HepG2 (cell line): ENCODE measurements around the gene WTAP. TPM values are rescaled to one million over a fixed set of nuclear protein-coding genes. Genes with fewer than 3 reads are reported as not detected.

ENCODE experiments used
- ATAC-seq: fragments of 200-7000 bp; cut with Tn5 transposase; 3 replicates; pipeline ENCODE4 v1.9.1; 2020; ENCODE audit warnings: mild to moderate bottlenecking, moderate library complexity
- BruUV-seq: library from RNA; stranded (reverse); fragments of 400-500 nt; replicated peaks from 2 replicates; lab custom pipeline; 2021; lab: Mats Ljungman, UMichigan
- CTCF ChIA-PET: fragments of 300-600 bp; formaldehyde crosslinking; extraction: SDS; loops from one replicate; lab custom pipeline; 2021; ENCODE audit warnings: low total read pairs, inconsistent platforms, low intra/inter-chr PET ratio; lab: Yijun Ruan, JAX
- POLR2A ChIA-PET: fragments of 350-600 bp; sonication (Branson Sonifier 250); formaldehyde crosslinking; loops from one replicate; lab custom pipeline; 2020; ENCODE audit warnings: antibody characterized with exemption, inconsistent platforms; lab: Yijun Ruan, JAX
- DNase-seq: peaks from one replicate; pipeline ENCODE4 v3.0.0-alpha.2; 2015; ENCODE audit warnings: low spot score
- FAIRE-seq: peaks from 3 replicates; lab custom pipeline; 2011; peaks lifted over from hg19 to GRCh38; lab: Jason Lieb, UNC
- H2AFZ ChIP-seq: one replicate; pipeline ENCODE4 v1.6.1; 2011; ENCODE audit warnings: low read length, inconsistent platforms
- H3K27ac ChIP-seq: fragments of 300-600 bp; 3 replicates; pipeline ENCODE4 v1.8.0; 2011; ENCODE audit warnings: mixed run types, mild to moderate bottlenecking, mixed read lengths, low read length, inconsistent platforms; ENCODE audit not compliant: insufficient read depth; ENCODE audit errors: extremely low read length
- H3K27me3 ChIP-seq, 2 experiments: fragments of 200-600 bp in 1 of 2; 2 replicates in 1 of 2; 3 replicates in 1 of 2; pipeline versions ENCODE4 v1.6.0 to v1.8.0; 2011; ENCODE audit warnings: low read length in 2 of 2, mild to moderate bottlenecking in 2 of 2, moderate library complexity in 2 of 2, inconsistent platforms in 1 of 2; ENCODE audit not compliant: insufficient read depth in 2 of 2, control insufficient read depth in 1 of 2
- H3K36me3 ChIP-seq, 2 experiments: fragments of 200-600 bp in 1 of 2; replicated peaks in 1 of 2; 2 replicates in 1 of 2; 3 replicates in 1 of 2; pipeline versions ENCODE4 v1.5.1 to v1.8.0; 2011; ENCODE audit warnings: low read length in 2 of 2, inconsistent platforms in 1 of 2; ENCODE audit not compliant: insufficient read depth in 2 of 2, control insufficient read depth in 1 of 2
- H3K4me1 ChIP-seq: 2 replicates; pipeline ENCODE4 v1.5.1; 2012; ENCODE audit warnings: low read length, inconsistent platforms; ENCODE audit not compliant: insufficient read depth
- H3K4me2 ChIP-seq: 2 replicates; pipeline ENCODE4 v1.6.0; 2011; ENCODE audit warnings: low read depth, low read length, inconsistent platforms
- H3K4me3 ChIP-seq, 3 experiments: fragments of 200-600 bp in 1 of 3; sonication (generic), shearing (Covaris generic) in 1 of 3; replicated peaks in 1 of 3; 2 replicates each; pipeline ENCODE4 v1.5.1; 2011 to 2016; ENCODE audit warnings: low read length in 3 of 3, inconsistent platforms in 2 of 3, low read depth in 2 of 3, mild to moderate bottlenecking in 2 of 3, control low read depth in 1 of 3, mixed read lengths in 1 of 3; ENCODE audit not compliant: insufficient read depth in 1 of 3
- H3K79me2 ChIP-seq: one replicate; pipeline ENCODE4 v1.6.1; 2011; ENCODE audit warnings: low read length, inconsistent platforms; ENCODE audit not compliant: insufficient read depth
- H3K9ac ChIP-seq: 2 replicates; pipeline ENCODE4 v1.6.0; 2011; ENCODE audit warnings: mild to moderate bottlenecking, low read depth, low read length, inconsistent platforms; ENCODE audit not compliant: insufficient read depth
- H3K9me3 ChIP-seq: 2 replicates; pipeline ENCODE4 v1.5.1; 2012; ENCODE audit warnings: mild to moderate bottlenecking, low read length
- H4K20me1 ChIP-seq: 2 replicates; pipeline ENCODE4 v1.6.0; 2011; ENCODE audit warnings: inconsistent platforms, mild to moderate bottlenecking, low read length, moderate library complexity; ENCODE audit not compliant: insufficient read depth
- ARNTL ChIP-seq: sonication (generic); formaldehyde crosslinking; IDR thresholded peaks from 2 replicates; pipeline ENCODE4 v1.4.0; 2020; ENCODE audit warnings: mild to moderate bottlenecking, missing genetic modification reagents
- ATF4 ChIP-seq, 2 experiments: fragments of 450-650 bp in 1 of 2; sonication (generic) in 1 of 2; formaldehyde crosslinking; IDR thresholded peaks; 2 replicates each; pipeline versions ENCODE4 v1.5.0 to v1.8.0; 2020 to 2022; ENCODE audit warnings: mild to moderate bottlenecking in 1 of 2, missing genetic modification reagents in 1 of 2
- CAMTA2 ChIP-seq: sonication (generic); formaldehyde crosslinking; IDR thresholded peaks from 2 replicates; pipeline ENCODE4 v1.4.0; 2020; ENCODE audit warnings: mild to moderate bottlenecking, missing genetic modification reagents, borderline replicate concordance
- CHD2 ChIP-seq: IDR thresholded peaks from 2 replicates; pipeline ENCODE4 v1.6.1; 2011; ENCODE audit warnings: low read depth, low read length, improper control_type of control experiment
- DPF2 ChIP-seq: sonication (generic); formaldehyde crosslinking; IDR thresholded peaks from 2 replicates; pipeline ENCODE4 v1.4.0; 2020; ENCODE audit warnings: mild to moderate bottlenecking, low read depth, missing genetic modification reagents, borderline replicate concordance
- GABPA ChIP-seq, 2 experiments: IDR thresholded peaks; 2 replicates each; pipeline ENCODE4 v1.6.1; 2011 to 2016; ENCODE audit warnings: low read depth in 2 of 2, low read length in 1 of 2, missing biosample characterization in 1 of 2, missing genetic modification characterization in 1 of 2
- GATAD2A ChIP-seq: IDR thresholded peaks from 2 replicates; pipeline ENCODE4 v1.6.1; 2016
- HDAC2 ChIP-seq: sonication (generic); formaldehyde crosslinking; IDR thresholded peaks from 2 replicates; pipeline ENCODE4 v1.4.0; 2020; ENCODE audit warnings: missing genetic modification reagents
- HDAC6 ChIP-seq: fragments of 200-600 bp; sonication (generic); IDR thresholded peaks from 2 replicates; pipeline ENCODE4 v1.7.0; 2017; ENCODE audit warnings: mild to moderate bottlenecking, antibody characterized with exemption, low read length, low read depth
- LCORL ChIP-seq, 2 experiments: fragments of 450-650 bp in 1 of 2; sonication (generic) in 1 of 2; formaldehyde crosslinking in 1 of 2; IDR thresholded peaks; 2 replicates each; pipeline versions ENCODE4 v1.5.0 to v1.6.1; 2017 to 2020; ENCODE audit warnings: antibody characterized with exemption in 1 of 2, missing genetic modification reagents in 1 of 2
- POLR2AphosphoS5 ChIP-seq: IDR thresholded peaks from 2 replicates; pipeline ENCODE4 v1.6.1; 2012; ENCODE audit warnings: low read depth, low read length
- SALL1 ChIP-seq: sonication (generic); formaldehyde crosslinking; IDR thresholded peaks from 2 replicates; pipeline ENCODE4 v1.8.0; 2022; ENCODE audit warnings: mild to moderate bottlenecking, missing genetic modification reagents
- SOX6 ChIP-seq, 2 experiments: fragments of 450-650 bp in 1 of 2; sonication (generic) in 1 of 2; formaldehyde crosslinking in 1 of 2; IDR thresholded peaks; 2 replicates each; pipeline versions ENCODE4 v1.4.0 to v1.6.1; 2017 to 2020; ENCODE audit warnings: antibody characterized with exemption in 1 of 2, mild to moderate bottlenecking in 1 of 2, missing genetic modification reagents in 1 of 2
- ZFP1 ChIP-seq: IDR thresholded peaks from 2 replicates; pipeline ENCODE4 v1.6.1; 2016
- ZMYM4 ChIP-seq: sonication (generic); formaldehyde crosslinking; IDR thresholded peaks from 2 replicates; pipeline ENCODE4 v1.8.1; 2023; ENCODE audit warnings: mild to moderate bottlenecking, missing genetic modification reagents
- ZNF670 ChIP-seq: sonication (generic); formaldehyde crosslinking; IDR thresholded peaks from 2 replicates; pipeline ENCODE4 v1.8.0; 2022; ENCODE audit warnings: mild to moderate bottlenecking, missing genetic modification reagents, borderline replicate concordance
- WGBS: methylation state at CpG from one replicate; pipeline ENCODE4 v1.1.6; 2017; ENCODE audit warnings: low lambda C conversion rate; 5-methylcytosine and 5-hydroxymethylcytosine counted together
- in situ Hi-C: cut with HindIII; loops from 2 replicates; pipeline ENCODE4 v1.10.0; 2017; ENCODE audit warnings: low pct_unique_long_range_greater_than_20kb; ENCODE audit not compliant: extremely low pct_ligation_motif_present
- intact Hi-C: fragments of 100-400 bp; cut with micrococcal nuclease; formaldehyde crosslinking; loops from one replicate; pipeline ENCODE4 v1.10.0; 2022; ENCODE audit not compliant: unreplicated experiment
- polyA plus RNA-seq, 8 experiments: library from polyadenylated mRNA; depleted of rRNA in 3 of 8; stranded (reverse) in 7 of 8; unstranded in 1 of 8; fragments of >200 nt; fragmentation: Illumina TruSeq in 4 of 8; extraction: Trizol in 4 of 8; gene quantifications; 2 replicates each; pipeline versions ENCODE4 v1.2.1 to v1.2.3, GENCODE V29; 2011 to 2016; ENCODE audit warnings: low read depth in 4 of 8, missing spikeins in 1 of 8, mixed read lengths in 1 of 8; ENCODE audit not compliant: insufficient read depth in 1 of 8
- total RNA-seq, 5 experiments: library from RNA; depleted of rRNA; stranded (reverse); fragments of >200 nt; fragmentation: Illumina TruSeq; extraction: Trizol; gene quantifications; 2 replicates each; pipeline ENCODE4 v1.2.3, GENCODE V29; 2016; ENCODE audit warnings: low read depth in 1 of 5
- TF ChIP-seq, protein P1 (sequence below): sonication (generic); formaldehyde crosslinking; IDR thresholded peaks from 2 replicates; pipeline ENCODE4 v1.4.0; 2020; ENCODE audit warnings: missing genetic modification reagents
- TF ChIP-seq, protein P2 (sequence below): IDR thresholded peaks from 2 replicates; pipeline ENCODE4 v1.6.1; 2016; ENCODE audit warnings: missing biosample characterization, missing genetic modification reagents, low read depth

The WTAP gene
- total and polyA plus RNA-seq, 2 of the 13 experiments (the other 11 are each of a cell fraction or from before 2014, with no cell fraction given): 31.6 to 167 TPM

DNA sequence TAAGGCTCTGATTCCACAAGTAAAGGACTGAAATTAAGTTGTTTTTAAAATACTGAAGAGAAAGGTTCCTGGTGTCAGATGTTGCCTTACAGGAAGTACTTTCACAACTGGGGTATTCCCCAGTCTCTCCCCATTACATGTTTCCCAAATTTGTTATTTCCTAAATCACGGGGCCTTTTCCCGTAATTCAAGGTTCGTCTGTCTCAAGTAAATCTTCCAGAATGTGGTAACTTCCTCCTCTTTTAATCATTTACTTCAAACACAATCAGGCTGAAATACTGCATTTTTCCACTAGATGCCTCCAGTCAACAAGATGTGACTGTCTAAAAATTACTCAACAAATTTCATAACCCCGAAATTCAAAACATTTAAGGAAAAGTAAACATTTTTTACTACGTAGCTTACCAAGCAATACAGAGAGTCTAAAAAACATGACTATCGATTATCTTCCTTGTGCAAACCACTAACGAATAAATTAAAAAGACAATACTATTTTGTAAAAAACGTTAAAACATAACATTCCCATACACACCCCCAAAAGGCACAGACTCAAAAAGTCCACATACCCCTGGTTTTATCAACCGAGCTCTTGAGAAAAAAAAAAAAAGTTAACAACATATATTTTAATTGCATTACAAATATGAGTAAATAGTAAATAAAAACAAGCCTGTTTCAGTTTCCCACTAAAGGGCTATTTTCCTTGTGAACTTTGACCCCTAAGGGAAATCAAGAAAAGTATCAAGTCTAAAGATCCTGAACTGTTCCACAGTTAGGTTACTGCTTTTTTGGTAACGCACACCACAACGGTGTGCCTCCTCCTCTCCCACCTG, 36.0 kb upstream of the WTAP start:
- no peaks in the 10 kb centered on the region; a peak in 1 of 5 replicates for H3K27me3 ChIP-seq
- H3K9me3 ChIP-seq: no peaks in the 10 kb centered on the region
- ATAC-seq (no peak), DNase-seq (peak; percentile 93), FAIRE-seq (peak; percentile 66)
- BruUV-seq: no TSS peak
- peak overlapping the region; percentile 92 for H3K9ac ChIP-seq
- in situ Hi-C loops: loop anchor here (5.0 to 10.0 kb wide), 4 partner anchors 36 to 283 kb away; partner anchors contain the start of genes ACAT2, MRPL18 and WTAP
- intact Hi-C loops: loop anchor here (1.0 kb wide), 2 partner anchors 29 to 99 kb away; partner anchors contain the start of gene MRPL18
- peak overlapping the region; percentile 84 for H3K4me2 ChIP-seq
- H2AFZ ChIP-seq: no peak overlapping the region
- POLR2A ChIA-PET: interaction anchor here (1.0 to 5.9 kb wide), 12 partner anchors 9 to 288 kb away, joined by 3 to 144 read pairs (median 6); partner anchors contain the start of genes ACAT2, MRPL18, TCP1 and WTAP
- peak overlapping the region; percentile 94 for H3K27ac ChIP-seq
- peaks cover 63% of the 10 kb centered on the region for H3K79me2 ChIP-seq
- under 1% methylated on average over 11 of the region's 11 CpGs for WGBS
- H4K20me1 ChIP-seq: peaks cover 10% of the 10 kb centered on the region
- H3K4me3 ChIP-seq: peak overlapping the region; percentile 75 to 97 (median 90)
- CTCF ChIA-PET: interaction anchor here (0.6 kb wide), 1 partner anchor 692 kb away, joined by 3 read pairs; no protein-coding TSS in a partner anchor
- peaks cover 11 to 30% of the 10 kb centered on the region in 2 experiments for H3K36me3 ChIP-seq
- H3K4me1 ChIP-seq: peaks cover 62% of the 10 kb centered on the region
- TF ChIP-seq SALL1 (no peak), SOX6 (IDR thresholded peaks at IDR 0.05) (no peak), SOX6 (CRISPR knock-in tag; IDR thresholded peaks at IDR 0.05) (peak; percentile 80; the same call in 1 of the 2 replicates), ARNTL (CRISPR knock-in tag) (0 out of 2 replicates have a peak, but pooled peaks have one; percentile 33), HDAC2 (CRISPR knock-in tag) (peak; percentile 51), DPF2 (CRISPR knock-in tag) (peak; percentile 50; the same call in 1 of the 2 replicates), CHD2 (no peak), GABPA (IDR thresholded peaks at IDR 0.05; ENCODE audit: low read depth, low read length) (no peak), GABPA (CRISPR knock-in tag; IDR thresholded peaks at IDR 0.05; ENCODE audit: low read depth) (peak; percentile 63; the same call in 1 of the 2 replicates), LCORL (IDR thresholded peaks at IDR 0.05) (peak; percentile 66), LCORL (CRISPR knock-in tag; IDR thresholded peaks at IDR 0.05) (peak; percentile 89), ZFP1 (CRISPR knock-in tag) (peak; percentile 67; the same call in 1 of the 2 replicates), GATAD2A (CRISPR knock-in tag) (peak; percentile 88), CAMTA2 (CRISPR knock-in tag) (no peak), ATF4 (CRISPR knock-in tag; IDR thresholded peaks at IDR 0.05) (peak in 1 of 2 experiments; percentile 71; a peak in 2 of 4 replicates), ZMYM4 (peak; percentile 22; the same call in 1 of the 2 replicates), HDAC6 (peak; percentile 41; the same call in 1 of the 2 replicates), POLR2AphosphoS5 (peak; percentile 44; the same call in 1 of the 2 replicates), ZNF670 (0 out of 2 replicates have a peak, but pooled peaks have one; percentile 65)
- TF ChIP-seq, protein P1, sequence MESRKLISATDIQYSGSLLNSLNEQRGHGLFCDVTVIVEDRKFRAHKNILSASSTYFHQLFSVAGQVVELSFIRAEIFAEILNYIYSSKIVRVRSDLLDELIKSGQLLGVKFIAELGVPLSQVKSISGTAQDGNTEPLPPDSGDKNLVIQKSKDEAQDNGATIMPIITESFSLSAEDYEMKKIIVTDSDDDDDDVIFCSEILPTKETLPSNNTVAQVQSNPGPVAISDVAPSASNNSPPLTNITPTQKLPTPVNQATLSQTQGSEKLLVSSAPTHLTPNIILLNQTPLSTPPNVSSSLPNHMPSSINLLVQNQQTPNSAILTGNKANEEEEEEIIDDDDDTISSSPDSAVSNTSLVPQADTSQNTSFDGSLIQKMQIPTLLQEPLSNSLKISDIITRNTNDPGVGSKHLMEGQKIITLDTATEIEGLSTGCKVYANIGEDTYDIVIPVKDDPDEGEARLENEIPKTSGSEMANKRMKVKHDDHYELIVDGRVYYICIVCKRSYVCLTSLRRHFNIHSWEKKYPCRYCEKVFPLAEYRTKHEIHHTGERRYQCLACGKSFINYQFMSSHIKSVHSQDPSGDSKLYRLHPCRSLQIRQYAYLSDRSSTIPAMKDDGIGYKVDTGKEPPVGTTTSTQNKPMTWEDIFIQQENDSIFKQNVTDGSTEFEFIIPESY (CRISPR knock-in tag): no peak
- TF ChIP-seq, protein P2, sequence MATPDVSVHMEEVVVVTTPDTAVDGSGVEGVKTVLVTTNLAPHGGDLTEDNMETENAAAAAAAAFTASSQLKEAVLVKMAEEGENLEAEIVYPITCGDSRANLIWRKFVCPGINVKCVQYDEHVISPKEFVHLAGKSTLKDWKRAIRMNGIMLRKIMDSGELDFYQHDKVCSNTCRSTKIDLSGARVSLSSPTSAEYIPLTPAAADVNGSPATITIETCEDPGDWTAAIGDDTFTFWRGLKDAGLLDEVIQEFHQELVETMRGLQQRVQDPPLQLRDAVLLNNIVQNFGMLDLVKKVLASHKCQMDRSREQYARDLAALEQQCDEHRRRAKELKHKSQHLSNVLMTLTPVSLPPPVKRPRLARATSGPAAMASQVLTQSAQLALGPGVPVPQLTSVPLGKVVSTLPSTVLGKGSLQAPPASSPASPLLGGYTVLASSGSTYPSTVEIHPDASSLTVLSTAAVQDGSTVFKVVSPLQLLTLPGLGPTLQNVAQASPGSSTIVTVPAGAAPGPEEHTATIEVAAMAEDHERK (CRISPR knock-in tag): no peak
